ENCODE results near the gene DCP2.

DCP2 gene

DNA sequence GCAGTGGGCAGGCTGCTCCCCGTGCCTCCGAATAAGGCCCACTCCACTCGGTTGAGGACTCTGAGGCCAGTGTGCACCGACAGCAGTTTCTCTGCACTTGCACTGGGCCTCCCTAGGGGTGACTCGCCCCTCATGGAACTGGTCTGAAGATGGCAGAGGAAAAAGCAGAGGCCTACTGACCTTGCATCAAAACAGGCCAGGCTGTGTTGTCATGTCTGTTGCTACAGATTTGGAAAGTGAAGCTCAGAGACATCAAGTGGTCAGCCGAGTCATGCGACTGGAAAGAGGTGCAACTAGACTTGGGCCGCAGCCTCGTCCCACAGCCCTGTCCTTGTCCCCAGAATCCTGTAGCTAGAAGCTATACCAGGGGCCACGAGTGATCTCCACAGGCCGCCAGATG lies 78.3 kb downstream of the DCP2 start:
- DNase-seq (ENCODE audit: low spot score), result no peak
- in situ Hi-C loops (cut with MboI; ENCODE audit: low pct_unique_long_range_greater_than_20kb, low sequenced_read_pairs, unreplicated experiment), result no loop called here
- TF ChIP-seq, protein P1, sequence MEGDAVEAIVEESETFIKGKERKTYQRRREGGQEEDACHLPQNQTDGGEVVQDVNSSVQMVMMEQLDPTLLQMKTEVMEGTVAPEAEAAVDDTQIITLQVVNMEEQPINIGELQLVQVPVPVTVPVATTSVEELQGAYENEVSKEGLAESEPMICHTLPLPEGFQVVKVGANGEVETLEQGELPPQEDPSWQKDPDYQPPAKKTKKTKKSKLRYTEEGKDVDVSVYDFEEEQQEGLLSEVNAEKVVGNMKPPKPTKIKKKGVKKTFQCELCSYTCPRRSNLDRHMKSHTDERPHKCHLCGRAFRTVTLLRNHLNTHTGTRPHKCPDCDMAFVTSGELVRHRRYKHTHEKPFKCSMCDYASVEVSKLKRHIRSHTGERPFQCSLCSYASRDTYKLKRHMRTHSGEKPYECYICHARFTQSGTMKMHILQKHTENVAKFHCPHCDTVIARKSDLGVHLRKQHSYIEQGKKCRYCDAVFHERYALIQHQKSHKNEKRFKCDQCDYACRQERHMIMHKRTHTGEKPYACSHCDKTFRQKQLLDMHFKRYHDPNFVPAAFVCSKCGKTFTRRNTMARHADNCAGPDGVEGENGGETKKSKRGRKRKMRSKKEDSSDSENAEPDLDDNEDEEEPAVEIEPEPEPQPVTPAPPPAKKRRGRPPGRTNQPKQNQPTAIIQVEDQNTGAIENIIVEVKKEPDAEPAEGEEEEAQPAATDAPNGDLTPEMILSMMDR (IDR thresholded peaks at IDR 0.05; ENCODE audit: extremely low read depth, insufficient read depth, missing control alignments), result no peak

DNA sequence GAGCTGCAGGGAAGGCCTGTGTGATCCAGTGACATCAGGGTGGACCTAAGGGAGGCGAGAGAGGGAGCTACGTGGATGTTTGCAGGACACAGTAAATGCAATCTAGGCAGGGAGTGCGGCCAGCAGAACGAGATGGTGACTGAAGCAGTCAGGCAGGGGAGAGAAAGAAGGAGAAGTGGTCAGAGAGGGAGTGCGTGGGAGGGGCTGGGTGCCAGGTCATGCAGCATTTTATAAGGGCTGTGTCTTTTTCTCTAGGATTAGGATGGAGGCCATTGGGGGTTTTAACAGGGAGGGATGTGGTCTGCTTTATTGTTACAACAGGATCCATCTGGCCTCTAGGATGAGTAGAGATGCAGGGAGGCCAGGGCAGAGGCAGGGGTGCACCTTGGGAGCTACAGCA lies 80.4 kb downstream of the DCP2 start:
- TF ChIP-seq, protein P1 (IDR thresholded peaks at IDR 0.05; ENCODE audit: extremely low read depth, insufficient read depth, missing control alignments), result no peak
- no peak for DNase-seq (ENCODE audit: low spot score)
- in situ Hi-C loops (cut with MboI; ENCODE audit: low pct_unique_long_range_greater_than_20kb, low sequenced_read_pairs, unreplicated experiment), result no loop called here

- DNase-seq (ENCODE audit: low spot score), result no peak
These were observed 81.0 kb downstream of the DCP2 start for GRCh38 chr5:113057557-113057984.

DNA sequence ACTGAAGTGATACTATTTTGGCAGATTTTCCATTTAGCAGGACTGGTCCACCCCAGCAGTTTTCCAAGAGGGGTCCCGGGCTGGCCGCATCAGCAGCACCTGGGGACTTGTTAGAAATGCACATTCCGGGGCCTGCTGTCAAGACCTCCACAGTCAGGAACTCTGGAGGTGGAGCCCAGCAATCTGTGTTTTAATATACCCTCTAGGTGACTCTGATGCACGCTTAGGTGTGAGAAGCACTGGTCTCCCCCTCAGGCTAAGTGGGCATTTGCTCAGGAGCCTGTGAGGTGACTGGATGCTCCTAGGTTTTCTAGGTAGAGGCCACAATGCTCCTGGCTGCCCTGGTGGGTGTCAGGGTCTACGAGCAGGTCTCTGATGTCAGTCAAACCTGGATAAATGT lies 81.7 kb downstream of the DCP2 start:
- no peak for DNase-seq (ENCODE audit: low spot score)
- TF ChIP-seq, protein P1 (IDR thresholded peaks at IDR 0.05; ENCODE audit: extremely low read depth, insufficient read depth, missing control alignments), result no peak
- in situ Hi-C loops (cut with MboI; ENCODE audit: low pct_unique_long_range_greater_than_20kb, low sequenced_read_pairs, unreplicated experiment), result no loop called here

More at GRCh38 chr5:113057557-113057984, 81.0 kb downstream of the DCP2 start:
- in situ Hi-C loops (cut with MboI; ENCODE audit: low pct_unique_long_range_greater_than_20kb, low sequenced_read_pairs, unreplicated experiment), result no loop called here
- TF ChIP-seq, protein P1 (IDR thresholded peaks at IDR 0.05; ENCODE audit: extremely low read depth, insufficient read depth, missing control alignments), result no peak

GRCh38 chr5:113058706-113059226 lies 82.2 kb downstream of the DCP2 start:
- TF ChIP-seq, protein P1 (IDR thresholded peaks at IDR 0.05; ENCODE audit: extremely low read depth, insufficient read depth, missing control alignments), result no peak
- in situ Hi-C loops (cut with MboI; ENCODE audit: low pct_unique_long_range_greater_than_20kb, low sequenced_read_pairs, unreplicated experiment), result no loop called here
- no peak for DNase-seq (ENCODE audit: low spot score)

- DNase-seq (ENCODE audit: low spot score), result no peak
- TF ChIP-seq, protein P1 (IDR thresholded peaks at IDR 0.05; ENCODE audit: extremely low read depth, insufficient read depth, missing control alignments), result no peak
- in situ Hi-C loops (cut with MboI; ENCODE audit: low pct_unique_long_range_greater_than_20kb, low sequenced_read_pairs, unreplicated experiment), result no loop called here
These were observed 82.8 kb downstream of the DCP2 start for GRCh38 chr5:113059232-113060040.

Data from GM13977 (cell line).